ENCODE data around the gene NRGN. TPM values are rescaled to one million over a fixed set of nuclear protein-coding genes. Genes with fewer than 3 reads are reported as not detected.

Gene NRGN
- total and polyA plus RNA-seq, 10 donors, result 12.7 to 61.2 (median 33.9) TPM

GRCh38 chr11:124788521-124788920 lies 48.8 kb downstream of the NRGN start:
- no peaks in the 10 kb centered on the region for H3K27me3 ChIP-seq (replicated peaks in 1 of 7)
- H3K27ac ChIP-seq, result no peak overlapping the region
- H3K9me3 ChIP-seq, result no peaks in the 10 kb centered on the region
- TF ChIP-seq CTCF (IDR thresholded peaks at IDR 0.05 in 8 of 11, conservative IDR thresholded peaks at IDR 0.05 in 3 of 11) (no peak), POLR2AphosphoS5 (IDR thresholded peaks at IDR 0.05) (no peak), POLR2A (IDR thresholded peaks at IDR 0.05) (no peak)
- no peak overlapping the region for H3K4me3 ChIP-seq
- no peak for DNase-seq
- H3K36me3 ChIP-seq, result no peaks in the 10 kb centered on the region
- H3K4me1 ChIP-seq, result peaks cover 0 to 24% (median 7%) of the 10 kb centered on the region in 6 donors
- intact Hi-C loops (cut with DNase I; ENCODE audit: low total_unique reads), result no loop called here

- no peak for TF ChIP-seq POLR2AphosphoS5 (IDR thresholded peaks at IDR 0.05)
- TF ChIP-seq CTCF (IDR thresholded peaks at IDR 0.05 in 8 of 11, conservative IDR thresholded peaks at IDR 0.05 in 3 of 11), result no peak
- no peak for TF ChIP-seq POLR2A (IDR thresholded peaks at IDR 0.05)
- Histone ChIP-seq H3K4me3 (no peak overlapping the region), H3K9me3 (no peaks in the 10 kb centered on the region), H3K4me1 (peaks cover 0 to 43% (median 14%) of the 10 kb centered on the region in 6 donors), H3K27me3 (replicated peaks in 1 of 7) (no peaks in the 10 kb centered on the region), H3K27ac (no peak overlapping the region), H3K36me3 (no peaks in the 10 kb centered on the region)
- WGBS, 5 donors, result 75 to 87% (median 85%) methylated on average over 4 of the region's 4 CpGs
- no peak for DNase-seq
- intact Hi-C loops (cut with DNase I; ENCODE audit: low total_unique reads), result no loop called here
Observed at GRCh38 chr11:124791626-124792341, 52.0 kb downstream of the NRGN start.

- intact Hi-C loops (cut with DNase I; ENCODE audit: low total_unique reads), result no loop called here
Observed at GRCh38 chr11:124793466-124794278, 53.9 kb downstream of the NRGN start.

More at GRCh38 chr11:124793466-124794278, 53.9 kb downstream of the NRGN start:
- H3K27ac ChIP-seq, result no peak overlapping the region
- no peak overlapping the region for H3K4me3 ChIP-seq
- H3K9me3 ChIP-seq, result no peaks in the 10 kb centered on the region
- DNase-seq, result no peak
- no peaks in the 10 kb centered on the region for H3K27me3 ChIP-seq (replicated peaks in 1 of 7)
- 80 to 96% (median 83%) methylated on average over 2 of the region's 2 CpGs for WGBS, 5 donors
- no peaks in the 10 kb centered on the region for H3K36me3 ChIP-seq
- peaks cover 6 to 62% (median 29%) of the 10 kb centered on the region in 6 donors for H3K4me1 ChIP-seq
- TF ChIP-seq POLR2A (IDR thresholded peaks at IDR 0.05), result no peak
- peak in 9 of 11 experiments; percentile 26 to 69 (median 65) for TF ChIP-seq CTCF (IDR thresholded peaks at IDR 0.05 in 8 of 11, conservative IDR thresholded peaks at IDR 0.05 in 3 of 11)
